NCI-H2081 treated with DMSO at 0.1 percent for 48 hours (cell line): Measurements from ENCODE around the gene IPO5.

ENCODE experiments used
- DNase-seq: peaks from one replicate; lab custom pipeline; 2025; lab: John Stamatoyannopoulos, UW

IPO5 gene

DNA sequence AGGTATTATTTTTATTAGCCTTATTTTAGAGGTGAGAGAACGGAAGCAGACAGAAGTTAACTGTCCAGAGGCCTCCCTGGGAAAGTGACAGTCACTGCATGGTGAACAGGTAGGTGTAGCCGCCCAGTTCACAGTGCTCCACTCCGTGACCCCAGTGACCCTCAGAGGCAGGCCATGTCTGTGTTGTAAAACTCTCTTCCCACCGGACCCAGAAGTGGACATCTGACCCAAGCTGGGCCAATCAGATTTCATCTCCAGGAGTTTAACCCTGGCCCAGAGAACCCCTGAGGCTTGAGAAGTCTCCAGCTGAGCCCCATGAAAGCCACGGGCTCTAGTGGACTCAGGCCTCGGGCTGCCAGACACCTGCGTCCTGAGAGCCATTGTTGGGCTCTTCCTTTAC, 105.8 kb downstream of the IPO5 start:
- DNase-seq = no peak

DNA sequence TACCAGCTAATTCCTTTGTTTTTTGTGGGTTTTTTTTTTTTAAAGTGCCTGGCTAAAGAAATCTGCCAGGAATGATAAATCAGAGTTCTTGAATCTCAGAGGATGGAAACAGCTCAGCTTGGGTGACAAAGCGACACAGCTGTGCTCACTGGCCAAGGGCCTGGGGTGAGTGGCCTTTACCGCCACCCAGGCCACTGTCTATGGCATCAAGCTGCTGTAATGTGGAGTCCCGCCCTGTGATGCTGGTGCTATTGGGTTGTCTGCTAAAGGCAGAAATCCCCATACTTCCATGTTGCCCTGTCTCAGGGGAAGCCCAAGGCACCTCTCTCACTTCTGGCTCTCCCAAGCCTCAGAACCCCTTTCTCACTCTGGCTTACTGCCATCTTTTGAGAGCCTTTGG, 106.8 kb downstream of the IPO5 start:
- no peak for DNase-seq

DNA sequence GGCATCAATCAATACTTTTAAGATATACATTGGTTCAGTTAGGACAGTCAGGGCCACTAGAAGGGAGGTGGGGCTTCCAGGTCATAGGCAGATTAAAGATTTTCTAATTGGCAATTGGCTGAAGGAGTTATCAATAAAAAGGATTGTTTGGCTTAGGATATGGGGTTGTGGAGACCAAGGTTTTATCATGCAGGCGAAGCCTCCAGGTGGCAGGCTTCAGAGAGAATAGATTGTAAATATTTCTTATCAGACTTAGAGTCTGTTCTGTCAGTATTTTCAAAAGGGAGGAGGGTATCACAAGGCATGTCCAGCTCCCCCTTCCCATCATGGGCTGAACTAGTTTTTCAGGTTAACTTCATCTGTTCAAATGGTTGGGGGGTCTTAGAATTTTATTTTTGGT, 112.0 kb downstream of the IPO5 start:
- DNase-seq = no peak

DNA sequence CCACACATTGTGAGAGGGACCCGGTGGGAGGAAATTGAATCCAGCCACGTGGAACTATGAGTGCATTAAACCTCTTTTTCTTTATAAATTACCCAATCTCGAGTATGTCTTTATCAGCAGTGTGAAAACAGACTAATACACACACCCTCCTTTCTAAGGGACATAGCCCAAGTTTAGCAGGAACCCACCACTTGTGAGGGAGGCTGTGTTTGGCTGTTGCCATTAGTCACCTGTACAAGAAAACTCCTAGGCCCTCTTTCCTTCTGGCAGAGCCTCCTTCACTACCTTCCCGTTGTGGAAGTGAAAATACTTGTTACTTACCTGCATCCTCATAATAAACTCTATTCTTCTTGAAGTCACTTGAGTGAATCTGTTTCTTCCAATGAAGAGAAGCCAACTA, 113.2 kb downstream of the IPO5 start:
- no peak for DNase-seq

DNA sequence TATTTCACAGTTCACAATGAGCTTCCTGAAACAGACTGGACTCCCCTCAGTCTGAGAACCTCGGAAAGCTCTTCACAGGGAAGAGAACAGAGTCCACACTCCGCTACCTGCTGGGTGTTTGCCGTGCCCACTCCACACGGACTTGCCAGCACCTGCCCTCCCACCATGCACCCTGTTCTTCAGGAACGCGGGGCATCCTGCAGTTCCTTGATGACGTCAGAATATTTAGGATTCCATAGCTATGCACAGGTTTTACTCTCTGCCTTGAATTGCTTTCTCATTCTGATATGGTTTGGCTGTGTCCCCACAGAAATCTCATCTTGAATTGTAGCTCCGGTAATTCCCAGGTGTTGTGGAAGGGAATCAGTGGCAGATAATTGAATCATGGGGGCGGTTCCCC, 115.0 kb downstream of the IPO5 start:
- DNase-seq = no peak

DNA sequence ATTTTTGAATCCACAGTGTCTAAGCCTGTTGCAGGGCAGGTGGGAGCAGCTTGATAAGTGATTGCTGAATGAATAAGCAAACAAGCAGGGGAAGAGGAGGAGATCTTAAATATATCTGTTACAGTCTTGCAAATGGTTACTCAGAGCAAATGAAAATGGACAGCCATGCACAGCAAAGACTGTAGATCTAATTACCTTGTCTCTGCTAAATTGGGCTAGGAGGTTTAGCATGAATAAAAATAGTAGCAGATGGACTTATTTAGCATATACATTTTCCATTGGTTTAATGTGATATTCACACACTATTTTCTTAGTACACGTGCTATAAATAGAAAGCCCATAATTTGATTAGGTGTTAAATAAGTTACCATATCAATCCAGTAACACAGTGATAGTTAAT, 116.5 kb downstream of the IPO5 start:
- no peak for DNase-seq

DNA sequence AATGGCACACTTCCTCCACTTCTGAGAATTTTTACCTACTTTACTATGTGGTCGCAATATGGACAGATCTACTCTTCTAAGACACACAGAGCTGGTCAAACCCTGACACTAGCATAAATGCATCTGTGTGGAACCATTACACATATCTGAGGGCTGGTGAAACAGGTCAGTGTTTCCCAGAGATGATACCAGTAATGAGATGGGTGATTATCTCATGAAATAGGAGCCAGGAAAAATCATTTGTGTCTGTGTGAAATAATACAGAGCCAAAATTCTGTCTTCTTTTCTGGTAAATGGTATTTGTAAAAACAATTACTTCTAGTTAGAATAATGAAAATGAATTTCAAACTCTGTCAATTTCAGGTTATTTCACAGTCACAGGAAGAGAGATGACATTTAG, 117.8 kb downstream of the IPO5 start:
- no peak for DNase-seq

DNA sequence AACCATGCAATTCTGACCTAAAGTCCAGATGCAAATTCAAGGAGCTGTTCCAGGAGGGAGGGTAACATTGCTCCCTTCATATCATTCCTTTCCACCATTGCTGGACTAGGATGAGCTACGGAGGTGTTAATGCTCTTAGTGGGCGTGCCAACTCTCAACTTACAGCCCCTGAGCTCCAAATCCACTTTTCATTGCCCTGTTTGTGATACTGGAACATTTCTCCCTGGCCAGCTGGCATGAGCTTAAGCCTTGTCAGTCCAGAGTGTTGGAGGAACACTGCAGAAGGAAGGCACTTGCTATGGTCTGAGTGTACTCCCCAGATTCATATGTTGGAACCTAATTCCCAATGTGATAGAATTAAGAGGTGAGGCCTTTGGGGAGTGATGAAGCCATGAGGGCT, 119.0 kb downstream of the IPO5 start:
- no peak for DNase-seq
